Mucosa of stomach (tissue), 1 donor: ENCODE measurements around the gene KCNJ5.

Source experiments
- H3K27me3 ChIP-seq: one replicate; pipeline ENCODE4 v1.7.0; 2013; ENCODE audit warnings: mild to moderate bottlenecking, low read length; ENCODE audit not compliant: control insufficient read depth, insufficient read depth
- H3K36me3 ChIP-seq: one replicate; pipeline ENCODE4 v1.7.0; 2013; ENCODE audit warnings: low read length; ENCODE audit not compliant: control insufficient read depth, insufficient read depth
- H3K4me1 ChIP-seq: one replicate; pipeline ENCODE4 v1.7.0; 2013; ENCODE audit warnings: mild to moderate bottlenecking, low read length; ENCODE audit not compliant: control insufficient read depth, insufficient read depth
- H3K4me3 ChIP-seq: one replicate; pipeline ENCODE4 v1.7.0; 2013; ENCODE audit warnings: low read length
- H3K9ac ChIP-seq: one replicate; pipeline ENCODE4 v1.7.0; 2013; ENCODE audit warnings: mild to moderate bottlenecking, low read length, moderate library complexity
- H3K9me3 ChIP-seq: one replicate; pipeline ENCODE4 v1.7.0; 2013; ENCODE audit warnings: mild to moderate bottlenecking, low read length, moderate library complexity; ENCODE audit not compliant: control insufficient read depth
- donor health status: Pancreatic carcinoma.

KCNJ5 gene

GRCh38 chr11:128859563-128860441 lies 31.4 kb upstream of the KCNJ5 start:
- Histone ChIP-seq H3K4me3 (no peak overlapping the region), H3K27me3 (peaks cover 3% of the 10 kb centered on the region), H3K4me1 (no peaks in the 10 kb centered on the region), H3K36me3 (no peaks in the 10 kb centered on the region), H3K9me3 (no peaks in the 10 kb centered on the region), H3K9ac (no peak overlapping the region)

DNA sequence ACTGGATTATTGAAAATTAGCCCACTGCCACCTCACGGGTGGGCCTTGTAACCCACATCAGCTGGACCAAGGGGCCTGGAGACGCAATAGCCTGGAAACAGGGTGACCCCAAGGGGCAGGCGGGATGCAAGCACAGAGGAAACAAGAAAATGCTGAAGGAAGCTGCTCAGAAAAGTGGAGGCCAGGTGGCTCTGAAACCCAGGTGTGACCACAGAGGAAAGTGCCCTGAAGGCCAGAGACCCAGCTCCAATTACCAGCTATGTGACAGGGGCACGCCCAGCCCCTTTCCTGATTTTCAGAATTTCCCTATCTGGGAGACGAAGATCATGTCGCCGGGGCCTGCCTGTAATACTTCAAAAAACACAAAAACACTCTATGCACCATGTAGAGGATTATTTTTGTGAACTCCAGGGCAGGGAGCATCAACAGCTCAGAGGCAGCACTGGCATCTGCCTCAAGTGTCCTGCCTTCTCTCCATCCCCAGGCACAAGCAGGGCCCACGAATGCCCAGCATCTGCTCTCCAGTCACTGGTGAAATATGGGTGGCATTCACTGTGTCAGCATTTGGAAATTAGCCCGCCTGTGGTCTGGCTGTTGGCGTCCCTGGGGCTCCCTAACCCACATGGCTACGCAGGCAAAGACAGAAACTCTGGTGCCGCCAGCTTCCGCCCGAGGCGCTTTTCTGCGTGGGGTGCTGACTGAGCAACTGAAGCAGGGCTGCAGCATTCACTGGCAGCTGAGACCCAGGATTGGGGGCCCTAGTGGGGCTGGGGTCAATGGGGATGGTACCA lies 30.4 kb upstream of the KCNJ5 start:
- Histone ChIP-seq H3K27me3 (peaks cover 3% of the 10 kb centered on the region), H3K4me1 (no peaks in the 10 kb centered on the region), H3K36me3 (no peaks in the 10 kb centered on the region), H3K9ac (no peak overlapping the region), H3K9me3 (no peaks in the 10 kb centered on the region), H3K4me3 (no peak overlapping the region)

DNA sequence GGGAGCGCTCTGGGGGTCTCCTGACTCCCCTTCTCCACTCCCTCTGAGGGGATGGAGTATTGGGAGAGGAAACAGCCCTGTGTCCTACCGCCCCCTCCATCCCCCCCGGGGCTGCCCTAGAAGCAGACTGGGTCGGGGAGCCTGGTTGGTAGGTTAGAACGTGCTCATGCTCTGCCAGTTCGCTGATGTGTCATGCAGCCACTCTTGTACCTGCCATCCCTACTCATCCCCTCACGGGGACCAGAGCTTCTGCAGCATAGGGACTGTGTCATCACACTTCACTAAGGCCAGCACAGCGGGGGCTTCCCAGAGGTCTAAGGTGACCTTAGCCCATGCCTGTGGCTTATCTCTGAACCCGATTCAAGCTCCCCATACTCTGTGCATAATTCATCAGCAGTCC lies 28.8 kb upstream of the KCNJ5 start:
- Histone ChIP-seq H3K4me3 (no peak overlapping the region), H3K9ac (no peak overlapping the region), H3K9me3 (no peaks in the 10 kb centered on the region), H3K36me3 (no peaks in the 10 kb centered on the region), H3K27me3 (peaks cover 3% of the 10 kb centered on the region), H3K4me1 (no peaks in the 10 kb centered on the region)

- H3K9ac ChIP-seq: no peak overlapping the region
- H3K9me3 ChIP-seq: no peaks in the 10 kb centered on the region
- H3K4me1 ChIP-seq: no peaks in the 10 kb centered on the region
- peaks cover 3% of the 10 kb centered on the region for H3K27me3 ChIP-seq
- H3K36me3 ChIP-seq: no peaks in the 10 kb centered on the region
- H3K4me3 ChIP-seq: no peak overlapping the region
These were observed 28.1 kb upstream of the KCNJ5 start for GRCh38 chr11:128862908-128863660.

- Histone ChIP-seq H3K36me3 (no peaks in the 10 kb centered on the region), H3K9me3 (no peaks in the 10 kb centered on the region), H3K27me3 (no peaks in the 10 kb centered on the region), H3K4me1 (no peaks in the 10 kb centered on the region), H3K4me3 (no peak overlapping the region), H3K9ac (no peak overlapping the region)
These were observed 25.7 kb upstream of the KCNJ5 start for GRCh38 chr11:128865490-128865889.

- H3K27me3 ChIP-seq: no peaks in the 10 kb centered on the region
- no peak within 1 kb of the TSS for H3K9ac ChIP-seq
These were observed 23.9 kb upstream of the KCNJ5 start, which contains the start of gene KCNJ1 for GRCh38 chr11:128867277-128867676. TSS of gene KCNJ1 (minus strand) at chr11:128867296. CDS start at chr11:128840243, 27,053 bp downstream.

DNA sequence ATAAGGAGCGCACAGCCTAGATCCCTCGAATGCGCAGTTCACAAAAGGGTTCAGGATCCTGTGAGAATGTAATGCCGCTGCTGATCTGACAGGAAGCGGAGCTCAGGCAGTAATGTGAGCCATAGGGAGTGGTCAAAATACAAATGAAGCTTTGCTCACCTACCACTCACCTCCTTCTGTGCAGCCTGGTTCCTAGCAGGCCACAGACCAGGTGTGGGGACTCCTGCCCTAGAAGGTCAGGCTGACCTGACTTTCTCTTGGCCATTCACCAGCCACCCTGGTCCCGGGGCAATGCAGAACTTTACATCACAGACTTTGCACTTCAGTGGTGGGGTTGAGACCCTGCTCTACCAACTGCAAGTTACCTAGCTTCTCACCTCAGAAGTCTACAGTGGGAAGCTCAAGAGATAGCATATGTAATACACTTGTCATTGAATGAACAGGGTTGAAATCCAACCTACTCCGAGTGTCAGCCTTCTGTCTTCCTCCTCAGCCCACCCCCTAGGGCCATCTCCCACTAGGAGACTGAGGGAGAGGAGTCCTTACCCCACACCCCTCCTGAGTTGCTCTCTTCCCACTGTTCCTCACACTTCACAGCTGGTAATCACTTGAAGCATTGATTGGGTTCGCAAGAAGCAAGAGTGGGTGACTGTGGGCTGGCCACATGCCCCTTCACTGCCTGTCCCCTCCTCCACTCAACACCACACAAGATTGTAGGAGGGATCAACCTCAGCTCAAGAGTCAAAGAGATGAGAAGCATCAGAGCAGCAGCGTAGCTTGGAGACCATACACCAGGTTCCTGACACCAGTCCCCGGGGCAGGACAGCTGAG lies 22.1 kb upstream of the KCNJ5 start:
- Histone ChIP-seq H3K4me1 (no peaks in the 10 kb centered on the region), H3K27me3 (no peaks in the 10 kb centered on the region), H3K4me3 (no peak overlapping the region), H3K36me3 (no peaks in the 10 kb centered on the region), H3K9ac (no peak overlapping the region), H3K9me3 (no peaks in the 10 kb centered on the region)

More at GRCh38 chr11:128867277-128867676, 23.9 kb upstream of the KCNJ5 start, which contains the start of gene KCNJ1:
- no peaks in the 10 kb centered on the region for H3K36me3 ChIP-seq
- H3K4me3 ChIP-seq: no peak within 1 kb of the TSS
- no peaks in the 10 kb centered on the region for H3K9me3 ChIP-seq
- no peaks in the 10 kb centered on the region for H3K4me1 ChIP-seq

- no peak overlapping the region for H3K4me3 ChIP-seq
- no peaks in the 10 kb centered on the region for H3K36me3 ChIP-seq
- H3K9me3 ChIP-seq: no peaks in the 10 kb centered on the region
- H3K27me3 ChIP-seq: peaks cover 3% of the 10 kb centered on the region
- no peak overlapping the region for H3K9ac ChIP-seq
- no peaks in the 10 kb centered on the region for H3K4me1 ChIP-seq
These were observed 20.0 kb upstream of the KCNJ5 start for GRCh38 chr11:128871168-128871610.

- Histone ChIP-seq H3K9me3 (no peaks in the 10 kb centered on the region), H3K4me1 (no peaks in the 10 kb centered on the region), H3K9ac (no peak overlapping the region), H3K4me3 (no peak overlapping the region), H3K27me3 (peaks cover 3% of the 10 kb centered on the region), H3K36me3 (no peaks in the 10 kb centered on the region)
These were observed 19.1 kb upstream of the KCNJ5 start for GRCh38 chr11:128872094-128872493.

DNA sequence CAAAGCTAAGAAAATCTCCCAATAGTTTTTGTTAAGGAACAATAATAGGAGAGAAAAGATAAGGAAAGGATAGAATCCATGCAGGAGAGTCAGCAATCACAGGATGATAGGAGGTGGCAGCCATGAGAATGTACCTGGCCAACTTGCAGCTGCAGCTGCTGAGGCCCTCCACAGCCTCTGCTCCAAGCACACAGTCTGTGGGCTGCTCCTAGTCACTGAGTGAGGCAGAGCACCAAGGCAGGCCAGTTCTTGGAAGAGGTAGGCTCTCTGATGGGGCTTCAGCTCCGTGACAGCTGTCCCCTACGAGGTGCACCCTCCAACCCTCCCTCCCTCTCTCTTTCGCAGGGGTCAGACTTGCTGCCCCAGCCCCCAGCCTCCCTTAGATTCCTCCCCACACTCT lies 18.6 kb upstream of the KCNJ5 start:
- no peaks in the 10 kb centered on the region for H3K36me3 ChIP-seq
- H3K4me1 ChIP-seq: no peaks in the 10 kb centered on the region
- no peaks in the 10 kb centered on the region for H3K9me3 ChIP-seq
- H3K27me3 ChIP-seq: peaks cover 3% of the 10 kb centered on the region
- no peak overlapping the region for H3K9ac ChIP-seq
- H3K4me3 ChIP-seq: no peak overlapping the region

DNA sequence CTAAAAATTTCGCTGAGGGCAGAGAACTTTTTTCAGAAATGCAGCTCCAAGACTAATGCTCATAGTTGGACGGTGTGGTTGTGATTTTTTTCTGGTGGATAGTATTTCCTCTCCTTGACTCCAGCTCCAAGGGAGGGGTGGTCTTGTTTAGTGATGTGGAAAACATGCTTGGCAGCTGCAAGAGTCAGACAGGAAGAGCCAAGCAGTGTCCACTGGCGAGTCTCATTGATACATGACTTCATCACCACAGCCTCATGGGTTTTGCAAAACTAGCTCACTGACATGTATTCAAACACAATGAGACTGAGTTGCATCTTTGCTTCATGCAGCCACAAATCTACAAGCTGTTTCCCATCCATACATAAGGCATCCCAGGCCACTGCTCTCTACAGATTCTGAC lies 16.7 kb upstream of the KCNJ5 start:
- Histone ChIP-seq H3K4me1 (no peaks in the 10 kb centered on the region), H3K9ac (no peak overlapping the region), H3K4me3 (no peak overlapping the region), H3K36me3 (no peaks in the 10 kb centered on the region), H3K27me3 (peaks cover 16% of the 10 kb centered on the region), H3K9me3 (no peaks in the 10 kb centered on the region)
